ENCODE results near the gene ATP1A3. TPM values are rescaled to one million over a fixed set of nuclear protein-coding genes. Genes with fewer than 3 reads are reported as not detected.

ATP1A3 gene
- total RNA-seq, 1 donor from 2014 or later = not detected

DNA sequence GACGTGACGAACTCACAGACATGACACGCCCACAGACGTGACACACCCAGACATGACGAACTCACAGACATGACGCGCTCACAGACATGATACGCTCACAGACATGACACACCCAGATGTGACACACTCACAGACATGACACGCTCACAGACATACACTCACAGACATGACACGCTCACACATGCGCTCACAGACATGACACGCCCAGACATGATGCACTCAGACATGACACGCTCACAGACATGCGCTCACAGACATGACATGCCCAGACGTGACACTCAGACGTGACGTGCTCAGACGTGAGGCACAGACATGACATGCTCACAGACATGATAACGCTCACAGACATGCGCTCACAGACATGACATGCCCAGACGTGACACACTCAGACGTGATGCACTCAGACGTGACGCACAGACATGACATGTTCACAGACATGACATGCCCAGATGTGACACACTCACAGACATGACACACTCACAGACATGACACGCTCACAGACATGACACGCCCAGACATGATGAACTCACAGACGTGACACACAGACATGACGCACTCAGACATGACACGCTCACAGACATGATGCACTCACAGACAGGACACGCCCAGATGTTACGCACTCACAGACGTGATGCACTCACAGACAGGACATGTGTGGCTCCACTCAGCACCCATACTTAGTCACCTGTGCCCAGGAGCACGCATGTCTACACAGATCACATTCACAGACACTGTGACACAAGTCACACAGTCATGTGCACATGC, 73.9 kb downstream of the ATP1A3 start:
- Histone ChIP-seq H3K4me3 (ENCODE audit: low read depth, low read length) (no peak overlapping the region), H3K27me3 (ENCODE audit: control insufficient read depth, insufficient read depth, low read length) (peaks cover 87% of the 10 kb centered on the region), H3K36me3 (ENCODE audit: control insufficient read depth, insufficient read depth, low read length) (no peaks in the 10 kb centered on the region)
- no peak for DNase-seq (ENCODE audit: low read depth)
- TF ChIP-seq, protein P1, sequence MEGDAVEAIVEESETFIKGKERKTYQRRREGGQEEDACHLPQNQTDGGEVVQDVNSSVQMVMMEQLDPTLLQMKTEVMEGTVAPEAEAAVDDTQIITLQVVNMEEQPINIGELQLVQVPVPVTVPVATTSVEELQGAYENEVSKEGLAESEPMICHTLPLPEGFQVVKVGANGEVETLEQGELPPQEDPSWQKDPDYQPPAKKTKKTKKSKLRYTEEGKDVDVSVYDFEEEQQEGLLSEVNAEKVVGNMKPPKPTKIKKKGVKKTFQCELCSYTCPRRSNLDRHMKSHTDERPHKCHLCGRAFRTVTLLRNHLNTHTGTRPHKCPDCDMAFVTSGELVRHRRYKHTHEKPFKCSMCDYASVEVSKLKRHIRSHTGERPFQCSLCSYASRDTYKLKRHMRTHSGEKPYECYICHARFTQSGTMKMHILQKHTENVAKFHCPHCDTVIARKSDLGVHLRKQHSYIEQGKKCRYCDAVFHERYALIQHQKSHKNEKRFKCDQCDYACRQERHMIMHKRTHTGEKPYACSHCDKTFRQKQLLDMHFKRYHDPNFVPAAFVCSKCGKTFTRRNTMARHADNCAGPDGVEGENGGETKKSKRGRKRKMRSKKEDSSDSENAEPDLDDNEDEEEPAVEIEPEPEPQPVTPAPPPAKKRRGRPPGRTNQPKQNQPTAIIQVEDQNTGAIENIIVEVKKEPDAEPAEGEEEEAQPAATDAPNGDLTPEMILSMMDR (IDR thresholded peaks at IDR 0.05; ENCODE audit: insufficient read depth, low read length, poor library complexity, severe bottlenecking) = no peak

DNA sequence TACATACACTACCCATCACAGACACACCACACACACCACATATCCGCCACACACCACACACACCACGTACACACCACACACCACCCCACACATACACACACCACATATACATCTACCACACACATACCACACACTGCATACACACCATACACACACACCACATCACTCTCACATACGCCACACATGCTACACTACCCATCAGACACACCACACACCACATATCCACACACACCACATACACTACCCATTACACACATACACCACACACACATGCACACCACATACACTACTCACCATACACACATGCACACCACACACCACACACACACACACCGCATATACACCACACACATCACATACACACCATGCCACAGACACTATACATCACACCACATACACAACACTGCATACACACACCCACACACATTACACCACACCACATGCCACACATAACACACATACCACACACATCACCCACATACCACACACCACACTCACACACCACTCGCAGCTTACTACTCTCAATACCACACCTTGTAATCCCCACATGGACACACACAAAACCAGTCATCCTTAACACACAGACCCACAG, 75.3 kb downstream of the ATP1A3 start:
- H3K4me3 ChIP-seq (ENCODE audit: low read depth, low read length) = no peak overlapping the region
- TF ChIP-seq, protein P1 (IDR thresholded peaks at IDR 0.05; ENCODE audit: insufficient read depth, low read length, poor library complexity, severe bottlenecking) = no peak
- H3K36me3 ChIP-seq (ENCODE audit: control insufficient read depth, insufficient read depth, low read length) = no peaks in the 10 kb centered on the region
- DNase-seq (ENCODE audit: low read depth) = no peak
- peaks cover 83% of the 10 kb centered on the region for H3K27me3 ChIP-seq (ENCODE audit: control insufficient read depth, insufficient read depth, low read length)

DNA sequence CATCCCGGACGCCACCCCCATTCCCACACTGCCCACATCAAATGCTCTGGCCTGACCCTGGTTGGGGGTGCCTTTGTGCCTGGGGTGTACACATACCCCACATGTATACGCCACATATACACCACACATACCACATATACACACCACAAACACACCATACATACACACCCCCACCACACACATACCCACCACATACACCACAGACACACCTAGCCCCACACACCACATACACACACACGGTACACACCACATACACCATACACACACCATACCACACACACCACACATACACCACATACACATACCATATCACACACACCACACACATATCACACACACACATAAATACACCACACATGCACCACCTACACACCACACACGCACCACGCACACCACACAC, 75.9 kb downstream of the ATP1A3 start:
- H3K36me3 ChIP-seq (ENCODE audit: control insufficient read depth, insufficient read depth, low read length) = no peaks in the 10 kb centered on the region
- no peak overlapping the region for H3K4me3 ChIP-seq (ENCODE audit: low read depth, low read length)
- peaks cover 86% of the 10 kb centered on the region for H3K27me3 ChIP-seq (ENCODE audit: control insufficient read depth, insufficient read depth, low read length)
- TF ChIP-seq, protein P1 (IDR thresholded peaks at IDR 0.05; ENCODE audit: insufficient read depth, low read length, poor library complexity, severe bottlenecking) = no peak
- DNase-seq (ENCODE audit: low read depth) = no peak

DNA sequence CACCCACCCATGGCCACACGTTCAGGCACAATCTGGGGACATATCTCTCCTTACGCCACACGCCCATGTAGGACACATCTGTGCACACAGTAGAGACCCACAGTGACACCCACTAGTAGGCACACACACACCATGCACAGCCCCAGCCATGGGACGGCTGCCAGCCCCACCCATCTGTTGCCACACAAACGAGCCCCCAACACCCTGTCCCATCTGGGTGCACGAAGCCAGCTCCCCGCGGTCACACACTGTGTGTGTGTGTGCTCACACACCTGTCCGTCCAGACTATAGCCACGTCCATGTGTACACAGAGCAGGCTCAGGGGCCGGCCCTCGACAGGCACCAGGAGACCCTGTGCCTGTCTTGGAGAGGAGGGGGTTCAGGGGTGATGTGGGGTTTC, 76.4 kb downstream of the ATP1A3 start:
- TF ChIP-seq, protein P1 (IDR thresholded peaks at IDR 0.05; ENCODE audit: insufficient read depth, low read length, poor library complexity, severe bottlenecking) = no peak
- no peak overlapping the region for H3K4me3 ChIP-seq (ENCODE audit: low read depth, low read length)
- DNase-seq (ENCODE audit: low read depth) = no peak
- peaks cover 86% of the 10 kb centered on the region for H3K27me3 ChIP-seq (ENCODE audit: control insufficient read depth, insufficient read depth, low read length)
- H3K36me3 ChIP-seq (ENCODE audit: control insufficient read depth, insufficient read depth, low read length) = no peaks in the 10 kb centered on the region

Other genes with a start within 250 kb of the ATP1A3 start
- gene CEACAM6, start 238.7 kb downstream of the ATP1A3 start, total RNA-seq = 0.13 TPM in 1 of 2 replicates, not detected in the other
- gene CEACAM3, start 197.6 kb downstream of the ATP1A3 start, total RNA-seq = not detected in 2 replicates
- not detected in 2 replicates for gene LYPD4, start 149.5 kb downstream of the ATP1A3 start, total RNA-seq
- gene DMRTC2, start 149.2 kb downstream of the ATP1A3 start, total RNA-seq = not detected in 2 replicates
- gene RPS19, start 134.0 kb downstream of the ATP1A3 start, total RNA-seq = 1,699 and 2,835 TPM in 2 replicates
- gene CD79A, start 117.0 kb downstream of the ATP1A3 start, total RNA-seq = 0.27 TPM in 1 of 2 replicates, not detected in the other
- 72.2 and 81.5 TPM in 2 replicates for gene ARHGEF1, start 111.0 kb downstream of the ATP1A3 start, total RNA-seq
- not detected in 2 replicates for gene ERFL, start 65.8 kb downstream of the ATP1A3 start, total RNA-seq
- 126 and 130 TPM in 2 replicates for gene RABAC1, start 34.9 kb downstream of the ATP1A3 start, total RNA-seq
- gene GRIK5, start 76.0 kb upstream of the ATP1A3 start, total RNA-seq = 14.2 and 20.2 TPM in 2 replicates
- 17.3 and 27.0 TPM in 2 replicates for gene ZNF574, start 81.9 kb upstream of the ATP1A3 start, total RNA-seq
- gene POU2F2, start 138.2 kb upstream of the ATP1A3 start, total RNA-seq = 1.4 and 2.3 TPM in 2 replicates
- 42.9 and 47.3 TPM in 2 replicates for gene DEDD2, start 223.4 kb upstream of the ATP1A3 start, total RNA-seq
- gene ZNF526, start 226.1 kb upstream of the ATP1A3 start, total RNA-seq = 6.1 and 7.3 TPM in 2 replicates
- gene GSK3A, start 248.4 kb upstream of the ATP1A3 start, total RNA-seq = 27.3 and 36.1 TPM in 2 replicates

All from kidney epithelial cell (primary cell).